Measurements from ENCODE around the gene FAM8A1.

DNA sequence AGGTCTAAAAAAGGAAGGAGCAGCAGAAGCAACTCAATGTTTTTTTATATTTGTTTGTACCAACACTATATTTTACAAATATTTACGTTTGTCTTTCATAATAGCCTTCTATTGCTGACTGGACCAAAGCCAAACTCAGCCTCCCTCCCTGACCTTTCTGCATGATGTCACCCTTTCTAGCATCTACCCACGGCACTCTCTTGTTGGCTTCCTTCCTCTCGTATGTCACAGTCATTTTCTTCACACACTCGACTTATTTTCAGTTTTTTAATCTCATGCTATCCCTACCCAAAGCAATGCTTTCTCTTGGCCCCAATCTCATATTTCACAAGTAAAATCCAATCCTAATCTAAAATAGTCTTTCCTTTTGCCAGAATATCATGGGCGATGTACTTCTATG, 16.3 kb upstream of the FAM8A1 start:
- TF ChIP-seq, protein P1, sequence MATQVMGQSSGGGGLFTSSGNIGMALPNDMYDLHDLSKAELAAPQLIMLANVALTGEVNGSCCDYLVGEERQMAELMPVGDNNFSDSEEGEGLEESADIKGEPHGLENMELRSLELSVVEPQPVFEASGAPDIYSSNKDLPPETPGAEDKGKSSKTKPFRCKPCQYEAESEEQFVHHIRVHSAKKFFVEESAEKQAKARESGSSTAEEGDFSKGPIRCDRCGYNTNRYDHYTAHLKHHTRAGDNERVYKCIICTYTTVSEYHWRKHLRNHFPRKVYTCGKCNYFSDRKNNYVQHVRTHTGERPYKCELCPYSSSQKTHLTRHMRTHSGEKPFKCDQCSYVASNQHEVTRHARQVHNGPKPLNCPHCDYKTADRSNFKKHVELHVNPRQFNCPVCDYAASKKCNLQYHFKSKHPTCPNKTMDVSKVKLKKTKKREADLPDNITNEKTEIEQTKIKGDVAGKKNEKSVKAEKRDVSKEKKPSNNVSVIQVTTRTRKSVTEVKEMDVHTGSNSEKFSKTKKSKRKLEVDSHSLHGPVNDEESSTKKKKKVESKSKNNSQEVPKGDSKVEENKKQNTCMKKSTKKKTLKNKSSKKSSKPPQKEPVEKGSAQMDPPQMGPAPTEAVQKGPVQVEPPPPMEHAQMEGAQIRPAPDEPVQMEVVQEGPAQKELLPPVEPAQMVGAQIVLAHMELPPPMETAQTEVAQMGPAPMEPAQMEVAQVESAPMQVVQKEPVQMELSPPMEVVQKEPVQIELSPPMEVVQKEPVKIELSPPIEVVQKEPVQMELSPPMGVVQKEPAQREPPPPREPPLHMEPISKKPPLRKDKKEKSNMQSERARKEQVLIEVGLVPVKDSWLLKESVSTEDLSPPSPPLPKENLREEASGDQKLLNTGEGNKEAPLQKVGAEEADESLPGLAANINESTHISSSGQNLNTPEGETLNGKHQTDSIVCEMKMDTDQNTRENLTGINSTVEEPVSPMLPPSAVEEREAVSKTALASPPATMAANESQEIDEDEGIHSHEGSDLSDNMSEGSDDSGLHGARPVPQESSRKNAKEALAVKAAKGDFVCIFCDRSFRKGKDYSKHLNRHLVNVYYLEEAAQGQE (IDR thresholded peaks at IDR 0.05; ENCODE audit: insufficient replicate concordance, low read depth): no peak
- TF ChIP-seq, protein P2, sequence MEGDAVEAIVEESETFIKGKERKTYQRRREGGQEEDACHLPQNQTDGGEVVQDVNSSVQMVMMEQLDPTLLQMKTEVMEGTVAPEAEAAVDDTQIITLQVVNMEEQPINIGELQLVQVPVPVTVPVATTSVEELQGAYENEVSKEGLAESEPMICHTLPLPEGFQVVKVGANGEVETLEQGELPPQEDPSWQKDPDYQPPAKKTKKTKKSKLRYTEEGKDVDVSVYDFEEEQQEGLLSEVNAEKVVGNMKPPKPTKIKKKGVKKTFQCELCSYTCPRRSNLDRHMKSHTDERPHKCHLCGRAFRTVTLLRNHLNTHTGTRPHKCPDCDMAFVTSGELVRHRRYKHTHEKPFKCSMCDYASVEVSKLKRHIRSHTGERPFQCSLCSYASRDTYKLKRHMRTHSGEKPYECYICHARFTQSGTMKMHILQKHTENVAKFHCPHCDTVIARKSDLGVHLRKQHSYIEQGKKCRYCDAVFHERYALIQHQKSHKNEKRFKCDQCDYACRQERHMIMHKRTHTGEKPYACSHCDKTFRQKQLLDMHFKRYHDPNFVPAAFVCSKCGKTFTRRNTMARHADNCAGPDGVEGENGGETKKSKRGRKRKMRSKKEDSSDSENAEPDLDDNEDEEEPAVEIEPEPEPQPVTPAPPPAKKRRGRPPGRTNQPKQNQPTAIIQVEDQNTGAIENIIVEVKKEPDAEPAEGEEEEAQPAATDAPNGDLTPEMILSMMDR (IDR thresholded peaks at IDR 0.05; ENCODE audit: insufficient read depth, low read length): no peak
- TF ChIP-seq POLR2AphosphoS5 (IDR thresholded peaks at IDR 0.05; ENCODE audit: low read depth) (no peak), SPI1 (IDR thresholded peaks at IDR 0.05; ENCODE audit: borderline replicate concordance, low read depth) (no peak), GABPA (IDR thresholded peaks at IDR 0.05; ENCODE audit: low read depth) (no peak)
